ENCODE measurements around the gene UBE3D.
"Not testable (repeated sequence)": the region's sequence is repeated elsewhere in the genome, so short reads cannot be mapped to it uniquely, and the experiment has no call there.

UBE3D gene

DNA sequence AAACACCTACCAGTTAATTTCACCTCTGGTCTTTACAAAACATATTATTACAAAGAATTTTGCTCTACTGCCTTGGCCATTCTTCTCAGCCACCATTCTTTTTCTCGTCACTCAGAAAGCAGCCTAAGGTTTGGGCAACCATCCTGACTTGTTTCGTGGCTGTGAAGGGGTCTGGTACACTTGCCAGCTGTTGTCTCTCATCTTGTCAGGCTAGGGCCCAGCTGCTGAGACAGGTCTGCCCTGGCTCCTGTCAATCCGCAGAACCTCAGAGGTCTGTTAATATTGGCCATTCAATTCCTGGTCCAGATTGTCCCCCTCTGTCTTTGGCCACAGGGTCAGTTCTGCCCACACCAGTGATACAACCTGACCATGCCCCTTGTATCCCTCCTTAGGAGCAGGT lies 197.7 kb downstream of the UBE3D start:
- no peak for DNase-seq

DNA sequence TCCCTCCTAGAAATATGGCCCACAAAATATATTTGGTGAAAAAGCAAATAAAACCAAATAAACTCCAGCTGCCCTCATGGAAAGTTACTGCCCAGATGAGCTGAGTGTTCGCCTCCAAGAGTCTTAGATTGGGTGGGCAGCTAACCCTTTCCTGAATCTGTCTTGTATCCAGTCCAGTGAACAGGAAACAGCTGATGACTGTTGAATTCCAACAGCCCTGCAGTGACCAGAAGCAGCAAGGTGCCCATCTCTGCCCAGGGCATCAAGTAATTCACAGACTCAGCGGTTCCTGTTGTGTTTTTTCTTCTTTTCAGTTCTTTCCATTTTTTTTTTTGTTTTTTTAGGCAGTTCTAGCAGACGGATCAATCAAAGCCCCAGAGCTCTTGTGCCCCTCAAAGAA lies 199.2 kb downstream of the UBE3D start:
- no peak for DNase-seq

DNA sequence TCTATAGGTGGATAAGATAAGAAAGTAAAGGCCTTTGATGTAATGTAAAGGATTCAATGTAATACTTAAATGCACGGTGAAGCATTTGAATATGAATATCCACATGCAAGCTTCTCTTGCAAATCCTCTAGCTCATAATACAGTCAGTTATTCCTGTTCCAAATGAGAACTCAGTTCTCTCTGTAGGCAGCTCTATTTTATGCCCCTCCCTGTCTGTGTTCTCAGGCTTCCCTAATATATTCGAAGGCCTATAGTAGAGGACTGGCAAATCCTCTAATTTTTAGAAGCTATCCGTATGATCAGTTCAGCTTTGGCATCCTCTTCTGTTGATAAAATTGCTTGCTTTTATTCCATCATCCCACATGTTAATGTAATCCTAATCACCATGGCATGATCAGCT lies 200.2 kb downstream of the UBE3D start:
- no peak for DNase-seq

DNA sequence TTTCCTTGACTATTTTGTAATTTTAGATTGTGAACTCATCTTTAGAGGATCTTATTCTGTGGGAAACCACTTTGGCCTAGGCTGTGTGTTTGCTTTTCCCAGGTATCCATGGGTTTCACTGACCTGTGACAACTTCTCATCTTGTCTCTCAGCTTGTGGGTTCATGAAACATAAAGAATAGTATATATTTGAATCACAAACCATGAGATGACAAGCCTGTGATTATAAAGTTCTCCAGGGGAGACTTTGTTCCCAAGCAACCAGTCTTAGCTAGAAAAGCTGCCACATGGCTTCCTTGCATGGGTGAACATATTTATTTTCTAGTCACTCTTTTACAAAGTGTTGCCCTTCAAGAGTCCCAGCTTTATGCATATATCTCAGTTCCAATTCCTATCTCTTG lies 201.9 kb downstream of the UBE3D start:
- no peak for DNase-seq

DNA sequence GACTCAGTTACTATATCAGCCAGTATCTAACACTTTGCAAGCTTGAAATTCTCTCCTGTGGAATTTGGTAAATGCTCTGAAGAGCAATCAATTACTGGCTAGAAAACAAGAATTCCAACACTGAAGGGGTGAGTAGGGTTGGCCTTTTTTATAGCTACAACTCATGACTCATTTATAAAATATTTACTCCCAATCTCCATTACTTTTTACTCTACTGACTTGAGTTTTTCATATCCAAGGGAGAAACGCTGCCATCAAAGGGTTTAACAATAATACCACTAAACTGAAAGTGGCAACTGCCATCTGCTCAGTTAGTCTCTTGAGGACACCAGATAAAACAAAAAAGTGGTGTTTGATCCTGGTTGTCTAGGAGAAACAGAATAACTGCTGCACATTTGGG lies 203.1 kb downstream of the UBE3D start:
- no peak for DNase-seq

DNA sequence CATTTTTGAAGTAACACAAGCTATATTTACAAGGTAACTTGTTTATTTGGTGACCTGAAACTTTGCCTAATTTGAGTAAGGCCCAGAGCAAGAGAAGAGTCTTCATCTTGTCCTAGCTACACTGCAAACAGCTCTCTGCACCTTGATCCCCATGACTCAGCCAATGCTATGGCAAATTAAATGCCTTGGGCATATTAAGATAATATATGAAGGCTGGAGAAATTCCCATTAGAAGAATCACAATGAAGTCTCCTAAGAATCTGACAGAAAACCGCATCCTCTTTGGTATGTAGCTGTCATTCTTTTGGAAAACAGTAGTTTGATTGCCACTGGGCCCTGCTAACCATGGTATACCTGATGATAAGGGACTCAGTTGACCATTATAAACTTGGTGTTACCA lies 204.5 kb downstream of the UBE3D start:
- no peak for DNase-seq

DNA sequence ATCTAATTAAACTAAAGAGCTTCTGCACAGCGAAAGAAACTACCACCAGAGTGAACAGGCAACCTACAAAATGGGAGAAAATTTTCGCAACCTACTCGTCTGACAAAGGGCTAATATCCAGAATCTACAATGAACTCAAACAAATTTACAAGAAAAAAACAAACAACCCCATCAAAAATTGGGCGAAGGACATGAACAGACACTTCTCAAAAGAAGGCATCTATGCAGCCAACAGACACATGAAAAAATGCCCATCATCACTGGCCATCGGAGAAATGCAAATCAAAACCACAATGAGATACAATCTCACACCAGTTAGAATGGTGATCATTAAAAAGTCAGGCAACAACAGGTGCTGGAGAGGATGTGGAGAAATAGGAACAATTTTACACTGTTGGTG lies 209.6 kb downstream of the UBE3D start:
- not testable (repeated sequence) for DNase-seq

DNA sequence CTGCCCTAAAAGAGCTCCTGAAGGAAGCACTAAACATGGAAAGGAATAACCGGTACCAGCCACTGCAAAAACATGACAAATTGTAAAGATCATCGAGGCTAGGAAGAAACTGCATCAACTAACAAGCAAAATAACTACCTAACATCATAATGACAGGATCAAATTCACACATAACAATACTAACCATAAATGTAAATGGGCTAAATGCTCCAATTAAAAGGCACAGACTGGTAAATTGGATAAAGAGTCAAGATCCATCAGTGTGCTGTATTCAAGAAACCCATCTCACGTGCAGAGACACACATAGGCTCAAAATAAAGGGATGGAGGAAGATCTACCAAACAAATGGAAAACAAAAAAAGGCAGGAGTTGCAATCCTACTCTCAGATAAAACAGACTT lies 212.7 kb downstream of the UBE3D start:
- DNase-seq: not testable (repeated sequence)

DNA sequence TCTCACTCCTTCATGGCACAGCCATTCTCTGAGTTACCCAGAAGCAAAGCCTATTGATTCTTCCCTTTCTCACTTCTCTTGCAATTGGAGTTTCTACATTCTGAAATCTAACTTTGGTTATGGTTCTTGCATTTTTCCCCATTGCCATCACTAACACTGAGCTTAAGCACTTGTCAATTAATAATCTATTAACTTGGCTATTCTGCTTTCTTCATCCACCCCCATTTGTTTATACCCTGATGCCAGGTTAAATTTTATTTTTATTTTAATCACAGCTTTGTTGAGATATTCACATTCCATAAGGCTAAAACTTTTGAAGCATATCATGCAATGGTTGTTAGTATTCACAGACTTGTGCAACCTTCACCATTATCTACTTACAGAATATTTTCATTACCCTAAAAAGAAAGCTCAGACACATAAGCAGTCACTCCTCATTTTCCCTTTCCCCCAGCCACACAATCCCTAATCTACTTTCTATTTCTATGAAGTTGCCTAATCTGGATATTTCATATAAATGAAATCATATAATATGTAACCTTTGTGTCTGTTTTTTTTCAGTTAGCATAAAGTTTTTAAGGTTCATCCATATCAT lies 222.3 kb downstream of the UBE3D start:
- no peak for DNase-seq

DNA sequence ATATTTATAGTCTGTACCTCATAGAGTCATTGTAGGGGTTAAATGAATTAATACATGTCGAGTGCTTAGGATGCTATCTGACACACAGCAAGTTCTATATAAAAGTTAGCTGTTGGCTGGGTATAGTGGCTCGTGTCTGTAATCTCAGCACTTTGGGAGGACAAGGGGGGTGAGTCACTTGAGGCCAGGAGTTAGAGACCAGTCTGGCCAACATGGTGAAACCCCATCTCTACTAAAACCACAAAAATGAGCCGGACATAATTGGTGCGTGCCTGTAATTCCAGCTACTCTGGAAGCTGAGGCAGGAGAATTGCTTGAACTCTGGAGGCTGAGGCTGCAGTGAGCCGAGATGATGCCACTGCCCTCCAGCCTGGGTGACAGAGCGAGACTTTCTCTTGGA lies 222.9 kb downstream of the UBE3D start:
- DNase-seq: no peak

Data from CD4-positive, alpha-beta T cell treated with Interleukin-10 for 1 hour (primary cell).